K562 (cell line): ENCODE results near the gene GCNT2. TPM values are rescaled to one million over a fixed set of nuclear protein-coding genes. Genes with fewer than 3 reads are reported as not detected.

ENCODE experiments used
- C11orf30 ChIP-seq: fragments of 450-650 bp; IDR thresholded peaks from 2 replicates; pipeline ENCODE4 v1.6.1; 2016; ENCODE audit warnings: low read depth, mild to moderate bottlenecking
- EWSR1 ChIP-seq: fragments of 450-650 bp; IDR thresholded peaks from 2 replicates; pipeline ENCODE4 v1.6.1; 2018; ENCODE audit warnings: borderline replicate concordance, mild to moderate bottlenecking, low read depth, moderate library complexity; ENCODE audit not compliant: partially characterized antibody
- HIVEP1 ChIP-seq: fragments of 250-450 bp; sonication (Bioruptor Pico); IDR thresholded peaks from 2 replicates; pipeline ENCODE4 v1.4.0; 2020; ENCODE audit warnings: mild to moderate bottlenecking
- KLF1 ChIP-seq: fragments of 450-650 bp; IDR thresholded peaks from 2 replicates; pipeline ENCODE4 v1.6.1; 2016; ENCODE audit warnings: missing genetic modification characterization, missing compliant biosample characterization
- LCOR ChIP-seq: sonication (generic); formaldehyde crosslinking; IDR thresholded peaks from 2 replicates; pipeline ENCODE4 v1.8.0; 2022; ENCODE audit warnings: mild to moderate bottlenecking, missing genetic modification reagents
- PURB ChIP-seq: sonication (generic); formaldehyde crosslinking; IDR thresholded peaks from 2 replicates; pipeline ENCODE4 v1.9.0; 2021; ENCODE audit warnings: low read depth, mild to moderate bottlenecking, missing genetic modification reagents
- SOX6 ChIP-seq: fragments of 450-650 bp; IDR thresholded peaks from 2 replicates; pipeline ENCODE4 v1.6.1; 2014; ENCODE audit warnings: mild to moderate bottlenecking
- TEAD4 ChIP-seq, 2 experiments: sonication (generic) in 1 of 2; formaldehyde crosslinking in 1 of 2; IDR thresholded peaks; 2 replicates each; pipeline versions ENCODE4 v1.6.1 to v1.8.0; 2012 to 2022; ENCODE audit warnings: borderline replicate concordance in 1 of 2, inconsistent platforms in 1 of 2, low read length in 1 of 2, mild to moderate bottlenecking in 1 of 2, missing genetic modification reagents in 1 of 2
- ZNF23 ChIP-seq: fragments of 250-450 bp; sonication (Bioruptor Pico); IDR thresholded peaks from 2 replicates; pipeline ENCODE4 v1.4.0; 2020; ENCODE audit warnings: mild to moderate bottlenecking
- ZNF3 ChIP-seq: fragments of 250-450 bp; sonication (Bioruptor Pico); IDR thresholded peaks from 2 replicates; pipeline ENCODE4 v1.5.0; 2021; ENCODE audit warnings: mild to moderate bottlenecking, moderate library complexity
- polyA plus RNA-seq, 8 experiments: library from polyadenylated mRNA; depleted of rRNA in 4 of 8; stranded (reverse) in 5 of 8; unstranded in 3 of 8; fragments of >200 nt; fragmentation: Nextera tagmentation in 2 of 8; fragmentation: Illumina TruSeq in 1 of 8; extraction: Ambion mirVana in 2 of 8; extraction: Trizol in 1 of 8; gene quantifications; 2 replicates each; pipeline versions ENCODE4 v1.2.1 to v1.2.3, GENCODE V29; 2011 to 2014; ENCODE audit warnings: inconsistent platforms in 1 of 8, missing spikeins in 1 of 8
- total RNA-seq, 7 experiments: library from RNA; depleted of rRNA in 6 of 7; stranded (reverse); fragments of >200 nt in 6 of 7; fragmentation: Illumina TruSeq in 2 of 7; extraction: Trizol in 2 of 7; gene quantifications; 2 replicates each; pipeline versions ENCODE4 v1.2.1 to v1.2.3, GENCODE V29; 2011 to 2021; ENCODE audit warnings: low replicate concordance in 1 of 7
- TF ChIP-seq, protein P1 (sequence below): fragments of 450-650 bp; IDR thresholded peaks from 2 replicates; pipeline ENCODE4 v1.6.1; 2016; ENCODE audit warnings: low read depth
- TF ChIP-seq, protein P2 (sequence below): fragments of 250-450 bp; sonication (Bioruptor Pico); IDR thresholded peaks from 2 replicates; pipeline ENCODE4 v1.4.0; 2020; ENCODE audit warnings: mild to moderate bottlenecking, moderate library complexity
- TF ChIP-seq, protein P3 (sequence below): fragments of 250-450 bp; sonication (Bioruptor Pico); IDR thresholded peaks from 2 replicates; pipeline ENCODE4 v1.8.0; 2021; ENCODE audit warnings: borderline replicate concordance, mild to moderate bottlenecking, moderate library complexity; ENCODE audit not compliant: poor library complexity, severe bottlenecking
- TF ChIP-seq, protein P4 (sequence below): sonication (generic); formaldehyde crosslinking; IDR thresholded peaks from 2 replicates; pipeline ENCODE4 v1.8.0; 2022; ENCODE audit warnings: mild to moderate bottlenecking, missing genetic modification reagents, borderline replicate concordance

Gene GCNT2
- total and polyA plus RNA-seq, 9 of the 15 experiments (the other 6 are each of a cell fraction or from before 2014, with no cell fraction given), result 0.78 to 2.6 (median 1.6) TPM

GRCh38 chr6:10583509-10583901 is 62.4 kb downstream of the GCNT2 start (continued):
- TF ChIP-seq, protein P1, sequence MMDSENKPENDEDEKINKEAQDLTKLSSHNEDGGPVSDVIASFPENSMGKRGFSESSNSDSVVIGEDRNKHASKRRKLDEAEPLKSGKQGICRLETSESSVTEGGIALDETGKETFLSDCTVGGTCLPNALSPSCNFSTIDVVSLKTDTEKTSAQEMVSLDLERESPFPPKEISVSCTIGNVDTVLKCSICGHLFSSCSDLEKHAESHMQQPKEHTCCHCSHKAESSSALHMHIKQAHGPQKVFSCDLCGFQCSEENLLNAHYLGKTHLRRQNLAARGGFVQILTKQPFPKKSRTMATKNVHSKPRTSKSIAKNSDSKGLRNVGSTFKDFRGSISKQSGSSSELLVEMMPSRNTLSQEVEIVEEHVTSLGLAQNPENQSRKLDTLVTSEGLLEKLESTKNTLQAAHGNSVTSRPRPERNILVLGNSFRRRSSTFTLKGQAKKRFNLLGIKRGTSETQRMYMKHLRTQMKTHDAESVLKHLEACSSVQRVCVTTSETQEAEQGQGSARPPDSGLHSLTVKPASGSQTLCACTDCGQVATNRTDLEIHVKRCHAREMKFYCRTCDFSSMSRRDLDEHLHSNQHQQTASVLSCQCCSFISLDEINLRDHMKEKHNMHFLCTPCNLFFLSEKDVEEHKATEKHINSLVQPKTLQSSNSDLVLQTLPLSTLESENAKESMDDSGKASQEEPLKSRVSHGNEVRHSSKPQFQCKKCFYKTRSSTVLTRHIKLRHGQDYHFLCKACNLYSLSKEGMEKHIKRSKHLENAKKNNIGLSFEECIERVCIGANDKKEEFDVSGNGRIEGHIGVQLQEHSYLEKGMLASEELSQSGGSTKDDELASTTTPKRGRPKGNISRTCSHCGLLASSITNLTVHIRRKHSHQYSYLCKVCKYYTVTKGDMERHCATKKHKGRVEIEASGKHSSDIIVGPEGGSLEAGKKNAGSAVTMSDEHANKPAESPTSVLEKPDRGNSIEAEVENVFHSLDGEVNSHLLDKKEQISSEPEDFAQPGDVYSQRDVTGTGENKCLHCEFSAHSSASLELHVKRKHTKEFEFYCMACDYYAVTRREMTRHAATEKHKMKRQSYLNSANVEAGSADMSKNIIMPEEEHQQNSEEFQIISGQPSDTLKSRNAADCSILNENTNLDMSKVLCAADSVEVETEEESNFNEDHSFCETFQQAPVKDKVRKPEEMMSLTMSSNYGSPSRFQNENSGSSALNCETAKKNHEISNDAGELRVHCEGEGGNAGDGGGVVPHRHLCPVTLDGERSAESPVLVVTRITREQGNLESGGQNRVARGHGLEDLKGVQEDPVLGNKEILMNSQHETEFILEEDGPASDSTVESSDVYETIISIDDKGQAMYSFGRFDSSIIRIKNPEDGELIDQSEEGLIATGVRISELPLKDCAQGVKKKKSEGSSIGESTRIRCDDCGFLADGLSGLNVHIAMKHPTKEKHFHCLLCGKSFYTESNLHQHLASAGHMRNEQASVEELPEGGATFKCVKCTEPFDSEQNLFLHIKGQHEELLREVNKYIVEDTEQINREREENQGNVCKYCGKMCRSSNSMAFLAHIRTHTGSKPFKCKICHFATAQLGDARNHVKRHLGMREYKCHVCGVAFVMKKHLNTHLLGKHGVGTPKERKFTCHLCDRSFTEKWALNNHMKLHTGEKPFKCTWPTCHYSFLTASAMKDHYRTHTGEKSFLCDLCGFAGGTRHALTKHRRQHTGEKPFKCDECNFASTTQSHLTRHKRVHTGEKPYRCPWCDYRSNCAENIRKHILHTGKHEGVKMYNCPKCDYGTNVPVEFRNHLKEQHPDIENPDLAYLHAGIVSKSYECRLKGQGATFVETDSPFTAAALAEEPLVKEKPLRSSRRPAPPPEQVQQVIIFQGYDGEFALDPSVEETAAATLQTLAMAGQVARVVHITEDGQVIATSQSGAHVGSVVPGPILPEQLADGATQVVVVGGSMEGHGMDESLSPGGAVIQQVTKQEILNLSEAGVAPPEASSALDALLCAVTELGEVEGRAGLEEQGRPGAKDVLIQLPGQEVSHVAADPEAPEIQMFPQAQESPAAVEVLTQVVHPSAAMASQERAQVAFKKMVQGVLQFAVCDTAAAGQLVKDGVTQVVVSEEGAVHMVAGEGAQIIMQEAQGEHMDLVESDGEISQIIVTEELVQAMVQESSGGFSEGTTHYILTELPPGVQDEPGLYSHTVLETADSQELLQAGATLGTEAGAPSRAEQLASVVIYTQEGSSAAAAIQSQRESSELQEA, result no peak
- TF ChIP-seq, protein P2, sequence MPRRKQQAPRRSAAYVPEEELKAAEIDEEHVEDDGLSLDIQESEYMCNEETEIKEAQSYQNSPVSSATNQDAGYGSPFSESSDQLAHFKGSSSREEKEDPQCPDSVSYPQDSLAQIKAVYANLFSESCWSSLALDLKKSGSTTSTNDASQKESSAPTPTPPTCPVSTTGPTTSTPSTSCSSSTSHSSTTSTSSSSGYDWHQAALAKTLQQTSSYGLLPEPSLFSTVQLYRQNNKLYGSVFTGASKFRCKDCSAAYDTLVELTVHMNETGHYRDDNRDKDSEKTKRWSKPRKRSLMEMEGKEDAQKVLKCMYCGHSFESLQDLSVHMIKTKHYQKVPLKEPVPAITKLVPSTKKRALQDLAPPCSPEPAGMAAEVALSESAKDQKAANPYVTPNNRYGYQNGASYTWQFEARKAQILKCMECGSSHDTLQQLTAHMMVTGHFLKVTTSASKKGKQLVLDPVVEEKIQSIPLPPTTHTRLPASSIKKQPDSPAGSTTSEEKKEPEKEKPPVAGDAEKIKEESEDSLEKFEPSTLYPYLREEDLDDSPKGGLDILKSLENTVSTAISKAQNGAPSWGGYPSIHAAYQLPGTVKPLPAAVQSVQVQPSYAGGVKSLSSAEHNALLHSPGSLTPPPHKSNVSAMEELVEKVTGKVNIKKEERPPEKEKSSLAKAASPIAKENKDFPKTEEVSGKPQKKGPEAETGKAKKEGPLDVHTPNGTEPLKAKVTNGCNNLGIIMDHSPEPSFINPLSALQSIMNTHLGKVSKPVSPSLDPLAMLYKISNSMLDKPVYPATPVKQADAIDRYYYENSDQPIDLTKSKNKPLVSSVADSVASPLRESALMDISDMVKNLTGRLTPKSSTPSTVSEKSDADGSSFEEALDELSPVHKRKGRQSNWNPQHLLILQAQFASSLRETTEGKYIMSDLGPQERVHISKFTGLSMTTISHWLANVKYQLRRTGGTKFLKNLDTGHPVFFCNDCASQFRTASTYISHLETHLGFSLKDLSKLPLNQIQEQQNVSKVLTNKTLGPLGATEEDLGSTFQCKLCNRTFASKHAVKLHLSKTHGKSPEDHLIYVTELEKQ (CRISPR knock-in tag), result no peak
- TF ChIP-seq, protein P3, sequence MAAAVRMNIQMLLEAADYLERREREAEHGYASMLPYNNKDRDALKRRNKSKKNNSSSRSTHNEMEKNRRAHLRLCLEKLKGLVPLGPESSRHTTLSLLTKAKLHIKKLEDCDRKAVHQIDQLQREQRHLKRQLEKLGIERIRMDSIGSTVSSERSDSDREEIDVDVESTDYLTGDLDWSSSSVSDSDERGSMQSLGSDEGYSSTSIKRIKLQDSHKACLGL (CRISPR knock-in tag), result no peak
- TF ChIP-seq PURB (CRISPR knock-in tag), result no peak
- TF ChIP-seq, protein P4, sequence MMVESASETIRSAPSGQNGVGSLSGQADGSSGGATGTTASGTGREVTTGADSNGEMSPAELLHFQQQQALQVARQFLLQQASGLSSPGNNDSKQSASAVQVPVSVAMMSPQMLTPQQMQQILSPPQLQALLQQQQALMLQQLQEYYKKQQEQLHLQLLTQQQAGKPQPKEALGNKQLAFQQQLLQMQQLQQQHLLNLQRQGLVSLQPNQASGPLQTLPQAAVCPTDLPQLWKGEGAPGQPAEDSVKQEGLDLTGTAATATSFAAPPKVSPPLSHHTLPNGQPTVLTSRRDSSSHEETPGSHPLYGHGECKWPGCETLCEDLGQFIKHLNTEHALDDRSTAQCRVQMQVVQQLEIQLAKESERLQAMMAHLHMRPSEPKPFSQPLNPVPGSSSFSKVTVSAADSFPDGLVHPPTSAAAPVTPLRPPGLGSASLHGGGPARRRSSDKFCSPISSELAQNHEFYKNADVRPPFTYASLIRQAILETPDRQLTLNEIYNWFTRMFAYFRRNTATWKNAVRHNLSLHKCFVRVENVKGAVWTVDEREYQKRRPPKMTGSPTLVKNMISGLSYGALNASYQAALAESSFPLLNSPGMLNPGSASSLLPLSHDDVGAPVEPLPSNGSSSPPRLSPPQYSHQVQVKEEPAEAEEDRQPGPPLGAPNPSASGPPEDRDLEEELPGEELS (CRISPR knock-in tag), result no peak
- no peak for TF ChIP-seq KLF1 (tag)
- peak; percentile 31; the same call in 1 of the 2 replicates for TF ChIP-seq TEAD4 (IDR thresholded peaks at IDR 0.05; ENCODE audit: low read length)
- no peak for TF ChIP-seq TEAD4 (CRISPR knock-in tag; IDR thresholded peaks at IDR 0.05; ENCODE audit: borderline replicate concordance)
- TF ChIP-seq SOX6, result peak; percentile 84; the same call in 1 of the 2 replicates
- no peak for TF ChIP-seq C11orf30
- no peak for TF ChIP-seq LCOR (CRISPR knock-in tag)
- TF ChIP-seq HIVEP1 (CRISPR knock-in tag), result no peak
- TF ChIP-seq ZNF3 (CRISPR knock-in tag), result no peak
- no peak for TF ChIP-seq ZNF23 (CRISPR knock-in tag)
- no peak for TF ChIP-seq EWSR1
